ENCODE measurements around the gene PCBD2. TPM values are rescaled to one million over a fixed set of nuclear protein-coding genes. Genes with fewer than 3 reads are reported as not detected.

The PCBD2 gene
- total and polyA plus RNA-seq, 2 of the 8 experiments (the other 6 are each of a cell fraction or from before 2014, with no cell fraction given), result 4.8 to 10.3 TPM

DNA sequence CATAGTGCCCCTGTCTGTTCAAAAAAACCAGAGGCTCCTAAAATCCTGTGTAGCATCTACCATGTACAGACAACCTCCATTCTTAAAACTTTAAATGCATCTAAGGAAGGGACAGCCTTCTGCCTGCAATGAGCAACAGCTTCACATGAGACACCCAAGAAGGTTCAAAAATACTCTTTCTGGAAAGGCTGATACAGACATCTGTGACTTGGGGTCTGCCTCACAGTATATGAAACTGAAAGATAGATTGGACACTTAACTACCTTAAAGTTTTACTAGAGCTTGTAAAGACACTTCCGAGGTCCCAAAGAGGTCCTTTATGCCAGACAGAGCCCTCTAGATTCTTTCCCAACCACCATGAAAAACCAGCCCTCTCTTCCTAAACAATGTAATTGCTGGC, 34.6 kb downstream of the PCBD2 start:
- no peak overlapping the region for H2BK12ac ChIP-seq (ENCODE audit: low read depth, low read length)
- CTCF ChIA-PET (ENCODE audit: partially characterized antibody), result interaction anchor here (0.7 to 1.2 kb wide), 3 partner anchors 23 to 252 kb away, joined by 3 read pairs; no protein-coding TSS in a partner anchor
- no peaks in the 10 kb centered on the region for H3K23me2 ChIP-seq (ENCODE audit: low read depth, low read length)
- no peaks in the 10 kb centered on the region for H3K9me3 ChIP-seq (ENCODE audit: insufficient read depth in 2 of 2, low read depth in 1 of 2, low read length in 1 of 2)
- no peaks in the 10 kb centered on the region for H3K79me2 ChIP-seq (ENCODE audit: control insufficient read depth in 1 of 2, insufficient read depth in 2 of 2, low read length in 2 of 2)
- H3K23ac ChIP-seq (ENCODE audit: insufficient read length), result no peak overlapping the region
- no peak overlapping the region for H3K27ac ChIP-seq (ENCODE audit: low read depth, low read length)
- H3K4me3 ChIP-seq (ENCODE audit: extremely low read depth in 1 of 4, insufficient read depth in 2 of 4, low read depth in 3 of 4, low read length in 4 of 4), result no peak overlapping the region
- POLR2A ChIA-PET (ENCODE audit: partially characterized antibody), result interaction anchor here (1.8 kb wide), 1 partner anchor 9 kb away, joined by 3 read pairs; no protein-coding TSS in a partner anchor
- no peaks in the 10 kb centered on the region for H3K4me1 ChIP-seq (replicated peaks in 1 of 4; ENCODE audit: control insufficient read depth in 3 of 4, insufficient read depth in 4 of 4, low read length in 3 of 4)
- no peak overlapping the region for H4K91ac ChIP-seq (replicated peaks; ENCODE audit: insufficient read length, low read length)
- no peak overlapping the region for H2BK120ac ChIP-seq (replicated peaks; ENCODE audit: low read depth, low read length)
- no peak overlapping the region for H3K56ac ChIP-seq (replicated peaks; ENCODE audit: insufficient read length, low read depth, low read length)
- no peak overlapping the region for H2AFZ ChIP-seq (ENCODE audit: low read length)
- no peak overlapping the region for H4K5ac ChIP-seq (ENCODE audit: insufficient read length, low read depth, low read length)
- no peak overlapping the region for H4K8ac ChIP-seq (ENCODE audit: extremely low read depth, insufficient read depth, low read length)
- H3K27me3 ChIP-seq (replicated peaks in 1 of 4; ENCODE audit: control insufficient read depth in 3 of 4, extremely low read depth in 1 of 4, insufficient read depth in 3 of 4, low read length in 3 of 4), result no peaks in the 10 kb centered on the region
- H3K18ac ChIP-seq (ENCODE audit: extremely low read depth, low read length), result no peak overlapping the region
- no peak for FAIRE-seq
- H3K9ac ChIP-seq (replicated peaks in 1 of 4; ENCODE audit: extremely low read depth in 1 of 4, low read depth in 3 of 4, low read length in 3 of 4), result no peak overlapping the region
- H3K4ac ChIP-seq (replicated peaks; ENCODE audit: insufficient read length, low read depth, low read length), result no peak overlapping the region
- H3K79me1 ChIP-seq (ENCODE audit: low read depth, low read length), result no peaks in the 10 kb centered on the region
- H2BK15ac ChIP-seq (ENCODE audit: low read length), result no peak overlapping the region
- DNase-seq (ENCODE audit: low read depth in 1 of 2, low spot score in 2 of 2), result no peak
- WGBS, 2 experiments (ENCODE audit: extremely low coverage in 1 of 2, insufficient coverage in 1 of 2, insufficient read length in 1 of 2, insufficient replicate concordance in 2 of 2, low coverage in 1 of 2, low lambda C conversion rate in 2 of 2, missing lambda C conversion rate in 1 of 2), result 87% methylated on average over 1 of the region's 1 CpG; no CpG with 5 or more reads in 1 of the 2 experiments
- no peak overlapping the region for H2BK5ac ChIP-seq (ENCODE audit: low read depth, low read length)
- no peak overlapping the region for H3K14ac ChIP-seq (ENCODE audit: insufficient read length)
- no peak overlapping the region for H3K4me2 ChIP-seq (ENCODE audit: insufficient read depth in 1 of 2, low read depth in 2 of 2, low read length in 2 of 2)
- H4K20me1 ChIP-seq (replicated peaks in 1 of 2; ENCODE audit: control insufficient read depth in 1 of 2, insufficient read depth in 2 of 2, low read length in 2 of 2), result no peaks in the 10 kb centered on the region
- H2BK20ac ChIP-seq (ENCODE audit: low read length), result no peak overlapping the region
- H3K36me3 ChIP-seq (ENCODE audit: control insufficient read depth in 2 of 4, insufficient read depth in 4 of 4, low read length in 3 of 4), result peaks cover 0 to 3% (median 0%) of the 10 kb centered on the region in 4 experiments; a peak in 2 of 8 replicates
- H2AK5ac ChIP-seq (ENCODE audit: low read depth, low read length), result no peak overlapping the region
- no peak for TF ChIP-seq CHD2 (IDR thresholded peaks at IDR 0.05; ENCODE audit: low read length)
- TF ChIP-seq PHF8 (conservative IDR thresholded peaks at IDR 0.05; ENCODE audit: low read depth, low read length), result no peak
- no peak for TF ChIP-seq SUZ12 (IDR thresholded peaks at IDR 0.05; ENCODE audit: low read length)
- TF ChIP-seq SIRT6 (IDR thresholded peaks at IDR 0.05; ENCODE audit: low read length), result no peak
- TF ChIP-seq SP2 (IDR thresholded peaks at IDR 0.05; ENCODE audit: low read length), result no peak
- TF ChIP-seq POLR2A (IDR thresholded peaks at IDR 0.05; ENCODE audit: control extremely low read depth in 1 of 2, low read depth in 2 of 2, low read length in 2 of 2), result no peak
- TF ChIP-seq USF2 (IDR thresholded peaks at IDR 0.05; ENCODE audit: low read length), result no peak
- TF ChIP-seq CTCF (IDR thresholded peaks at IDR 0.05; ENCODE audit: control extremely low read depth in 1 of 3, insufficient read depth in 1 of 3, low read depth in 1 of 3, low read length in 3 of 3), result no peak
- no peak for TF ChIP-seq HDAC6 (IDR thresholded peaks at IDR 0.05; ENCODE audit: low read depth, low read length)
- no peak for TF ChIP-seq KDM1A (IDR thresholded peaks at IDR 0.05; ENCODE audit: borderline replicate concordance, low read length)
- no peak for TF ChIP-seq YY1 (IDR thresholded peaks at IDR 0.05; ENCODE audit: low read depth, low read length)
